HG03342 (cell line): ENCODE data around the gene IL10RB.
A peak's percentile ranks its signal among the peaks of the same experiment; 100 is the strongest.

ENCODE experiments used
- ATAC-seq: cut with Tn5 transposase; IDR thresholded peaks from one replicate; pipeline ENCODE4 v1.9.1; 2021; ENCODE audit warnings: mild to moderate bottlenecking, moderate library complexity; ENCODE audit not compliant: unreplicated experiment

Gene IL10RB

DNA sequence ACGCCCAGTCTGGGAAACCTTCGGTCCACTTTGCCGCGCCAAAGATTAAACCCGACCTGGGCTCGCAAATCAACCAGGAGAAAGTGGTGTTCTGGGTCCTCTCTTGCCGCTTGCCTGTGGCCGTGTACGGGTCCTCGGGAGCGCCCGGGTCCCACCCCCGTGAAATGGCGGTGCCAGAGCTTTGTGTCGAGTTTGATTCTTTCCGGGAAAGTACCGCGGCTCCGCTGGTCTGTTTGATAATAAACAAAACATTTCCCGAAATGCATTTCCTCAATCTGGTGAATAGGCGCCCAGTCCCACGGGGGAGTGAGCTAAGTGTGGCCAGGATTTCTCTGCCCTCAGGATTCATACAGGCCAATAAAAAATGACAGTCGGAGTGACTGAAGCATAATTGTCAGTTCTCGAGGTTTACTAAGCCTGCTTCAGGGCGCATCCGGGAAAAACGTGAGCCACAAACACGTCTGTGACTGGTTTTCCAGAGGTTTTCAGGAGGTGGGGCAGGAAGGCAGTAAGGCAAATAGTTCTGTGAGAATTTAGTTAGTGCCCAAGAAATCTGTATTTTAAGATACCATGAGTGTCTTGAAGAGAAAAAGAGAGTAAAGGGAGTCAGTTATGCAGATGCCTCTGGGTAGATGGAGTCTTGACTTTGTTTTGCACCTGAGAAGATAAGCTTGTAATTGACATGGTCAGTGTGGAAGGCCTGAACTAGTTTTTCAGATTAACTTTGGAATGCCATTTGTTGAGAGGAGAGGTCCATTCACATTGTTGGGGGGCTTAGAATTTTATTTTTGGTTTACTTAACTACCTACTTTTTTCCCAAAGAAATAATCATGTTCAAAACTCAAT lies 59.3 kb downstream of the IL10RB start:
- peak; percentile 23 for ATAC-seq

DNA sequence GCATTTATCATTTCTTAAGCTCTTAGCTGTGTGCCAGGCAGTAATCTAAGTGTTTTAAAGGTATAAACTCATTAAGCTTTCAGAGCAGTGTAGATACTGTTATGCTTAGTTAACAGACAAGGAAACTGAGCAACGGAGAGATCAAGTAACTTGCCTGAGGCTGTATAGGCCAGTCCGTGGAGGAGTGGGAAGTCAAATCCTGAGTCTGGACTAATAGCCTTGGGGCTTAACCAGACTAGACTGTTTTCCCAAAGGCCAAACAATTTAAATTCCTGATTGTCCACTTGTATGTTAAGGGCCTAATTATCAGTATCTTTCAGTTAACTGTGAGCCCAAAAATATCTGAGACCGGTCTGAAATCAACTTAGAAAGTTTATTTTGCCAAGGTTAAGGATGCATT lies 61.2 kb downstream of the IL10RB start:
- no peak for ATAC-seq

GRCh38 chr21:33327792-33328433 lies 61.7 kb downstream of the IL10RB start:
- ATAC-seq, result no peak

- ATAC-seq, result no peak
These were observed 64.6 kb downstream of the IL10RB start for GRCh38 chr21:33330726-33331125.

- ATAC-seq, result peak; percentile 71
These were observed 66.0 kb downstream of the IL10RB start for GRCh38 chr21:33332143-33332542.

DNA sequence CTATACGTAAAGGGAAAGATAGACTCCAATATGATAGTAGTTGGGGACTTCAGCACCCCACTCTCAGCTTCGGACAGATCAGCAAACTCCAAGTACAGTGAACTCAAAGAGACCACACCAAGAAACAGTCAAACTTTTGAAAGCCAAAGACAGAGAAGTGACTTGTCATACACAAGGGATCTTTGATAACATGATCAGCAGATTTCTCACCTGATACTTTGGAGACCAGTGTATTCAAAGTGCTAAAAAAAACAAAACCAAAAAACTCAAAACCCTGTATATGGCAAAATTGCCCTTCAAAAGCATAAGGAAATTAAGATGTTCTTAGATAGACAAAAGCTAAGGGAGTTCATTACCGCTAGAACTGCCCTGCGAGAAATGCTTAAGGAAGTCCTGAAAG lies 68.0 kb downstream of the IL10RB start:
- no peak for ATAC-seq

- no peak for ATAC-seq
These were observed 68.7 kb downstream of the IL10RB start for GRCh38 chr21:33334824-33335223.

DNA sequence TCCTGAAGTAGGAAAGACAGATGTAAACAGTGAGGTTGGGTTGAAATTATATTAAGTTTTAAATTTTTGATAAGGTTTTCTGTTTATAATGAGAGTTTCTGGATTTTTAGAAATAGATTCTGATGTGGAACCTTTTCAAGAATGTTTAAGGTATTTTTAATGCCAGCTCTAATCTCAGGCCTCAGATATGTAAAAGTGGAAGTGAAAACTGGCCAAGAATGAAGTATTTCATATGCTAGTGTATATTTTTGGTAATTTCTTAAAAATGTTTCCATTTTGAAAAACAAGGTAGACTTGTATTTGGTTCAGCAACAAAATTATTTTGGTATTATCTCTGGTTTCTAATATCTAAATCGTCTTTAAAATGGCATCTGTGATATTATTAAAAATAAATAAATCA lies 73.0 kb downstream of the IL10RB start:
- ATAC-seq, result no peak

- no peak for ATAC-seq
These were observed 73.8 kb downstream of the IL10RB start for GRCh38 chr21:33339918-33340317.

GRCh38 chr21:33345751-33346238 lies 79.6 kb downstream of the IL10RB start:
- ATAC-seq, result no peak
